DND-41 (cell line): ENCODE results near the gene C9orf50.
A peak's percentile ranks its signal among the peaks of the same experiment; 100 is the strongest.

Experiments used
- ATAC-seq: fragments of 200-7000 bp; cut with Tn5 transposase; 3 replicates; pipeline ENCODE4 v1.9.1; 2021; ENCODE audit warnings: low read depth; ENCODE audit not compliant: insufficient read depth
- DNase-seq: peaks from one replicate; pipeline ENCODE4 v3.0.0-alpha.2; 2020
- H2AFZ ChIP-seq: 2 replicates; pipeline ENCODE4 v1.6.0; 2012; ENCODE audit warnings: low read depth, low read length
- H3K27ac ChIP-seq: 2 replicates; pipeline ENCODE4 v1.5.1; 2012; ENCODE audit warnings: low read length, inconsistent platforms
- H3K27me3 ChIP-seq: fragments of 200-600 bp; sonication (generic); 2 replicates; pipeline ENCODE4 v1.6.0; 2012; ENCODE audit warnings: low read length, mild to moderate bottlenecking, inconsistent platforms; ENCODE audit not compliant: insufficient read depth, poor library complexity
- H3K36me3 ChIP-seq: 2 replicates; pipeline ENCODE4 v1.5.1; 2012; ENCODE audit warnings: low read length, inconsistent platforms; ENCODE audit not compliant: insufficient read depth
- H3K4me1 ChIP-seq: 2 replicates; pipeline ENCODE4 v1.5.1; 2012; ENCODE audit warnings: mild to moderate bottlenecking, low read length; ENCODE audit not compliant: insufficient read depth
- H3K4me2 ChIP-seq: 2 replicates; pipeline ENCODE4 v1.6.0; 2012; ENCODE audit warnings: mild to moderate bottlenecking, moderate library complexity, low read length, inconsistent platforms; ENCODE audit not compliant: insufficient read depth
- H3K4me3 ChIP-seq, 2 experiments: fragments of 200-600 bp in 1 of 2; shearing (Covaris generic) in 1 of 2; 2 replicates each; pipeline ENCODE4 v1.5.1; 2012 to 2016; ENCODE audit warnings: inconsistent platforms in 2 of 2, low read length in 2 of 2, mild to moderate bottlenecking in 2 of 2, low read depth in 1 of 2, moderate library complexity in 1 of 2
- H3K79me2 ChIP-seq: 2 replicates; pipeline ENCODE4 v1.6.0; 2012; ENCODE audit warnings: low read length, inconsistent platforms; ENCODE audit not compliant: insufficient read depth
- H3K9ac ChIP-seq: 2 replicates; pipeline ENCODE4 v1.6.0; 2012; ENCODE audit warnings: low read depth, mild to moderate bottlenecking, inconsistent platforms, low read length, moderate library complexity
- H3K9me3 ChIP-seq: 2 replicates; pipeline ENCODE4 v1.5.1; 2012; ENCODE audit warnings: low read length, moderate library complexity, mild to moderate bottlenecking, inconsistent platforms; ENCODE audit not compliant: insufficient read depth, severe bottlenecking
- H4K20me1 ChIP-seq: 2 replicates; pipeline ENCODE4 v1.6.0; 2012; ENCODE audit warnings: low read length; ENCODE audit not compliant: insufficient read depth
- EZH2 ChIP-seq: IDR thresholded peaks from 3 replicates; pipeline ENCODE4 v1.6.1; 2012; ENCODE audit warnings: borderline replicate concordance, low read depth, mild to moderate bottlenecking, moderate library complexity, low read length, inconsistent platforms; ENCODE audit not compliant: severe bottlenecking
- TF ChIP-seq, protein P1 (sequence below): IDR thresholded peaks from 2 replicates; pipeline ENCODE4 v1.5.1; 2012; ENCODE audit warnings: borderline replicate concordance, low read length, moderate library complexity, mild to moderate bottlenecking; ENCODE audit not compliant: poor library complexity, severe bottlenecking; ENCODE audit errors: extremely low read depth

C9orf50 gene

DNA sequence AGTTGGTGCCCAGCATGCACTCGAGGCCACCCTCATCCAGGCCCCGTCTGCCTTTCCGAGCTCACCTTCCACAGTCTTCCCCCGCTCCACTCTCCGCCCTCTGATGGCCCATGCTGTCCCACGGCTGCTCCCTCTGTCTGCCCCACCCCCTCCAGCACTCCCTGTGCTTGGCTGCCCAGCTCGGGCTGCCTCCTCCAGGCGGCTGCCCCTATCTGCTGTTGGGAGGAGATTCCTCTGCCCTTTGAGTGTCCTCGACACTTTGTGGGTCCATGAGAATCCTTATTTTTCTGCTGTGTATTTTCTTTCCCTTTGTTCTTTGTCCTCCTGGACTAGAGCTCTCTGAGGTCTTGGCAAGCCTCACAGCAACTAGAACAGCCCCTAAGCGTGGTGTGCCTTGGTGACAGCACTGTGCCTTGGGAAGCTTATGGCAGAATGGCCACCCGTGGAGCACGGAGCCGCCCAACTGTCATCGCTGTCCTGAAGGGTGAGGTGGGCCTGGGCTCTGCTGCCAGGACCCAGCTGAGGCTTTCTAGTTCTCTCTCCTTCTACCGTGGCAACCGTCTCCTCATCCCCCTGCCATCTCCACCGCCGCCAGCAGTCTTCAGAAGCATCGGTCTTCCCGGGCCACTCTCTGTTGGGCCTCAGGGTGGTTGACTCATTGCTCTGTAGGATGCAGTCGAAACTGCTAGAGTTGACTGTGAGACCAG, 10.2 kb upstream of the C9orf50 start:
- H3K9me3 ChIP-seq = no peaks in the 10 kb centered on the region
- ATAC-seq = no peak
- H2AFZ ChIP-seq = no peak overlapping the region
- peaks cover 28% of the 10 kb centered on the region for H3K4me1 ChIP-seq
- no peak for DNase-seq
- peaks cover 85% of the 10 kb centered on the region for H3K79me2 ChIP-seq
- H3K4me3 ChIP-seq = no peak overlapping the region
- H3K36me3 ChIP-seq = peaks cover 55% of the 10 kb centered on the region
- peaks cover 93% of the 10 kb centered on the region for H4K20me1 ChIP-seq
- H3K4me2 ChIP-seq = no peak overlapping the region
- no peak for TF ChIP-seq EZH2
- TF ChIP-seq, protein P1, sequence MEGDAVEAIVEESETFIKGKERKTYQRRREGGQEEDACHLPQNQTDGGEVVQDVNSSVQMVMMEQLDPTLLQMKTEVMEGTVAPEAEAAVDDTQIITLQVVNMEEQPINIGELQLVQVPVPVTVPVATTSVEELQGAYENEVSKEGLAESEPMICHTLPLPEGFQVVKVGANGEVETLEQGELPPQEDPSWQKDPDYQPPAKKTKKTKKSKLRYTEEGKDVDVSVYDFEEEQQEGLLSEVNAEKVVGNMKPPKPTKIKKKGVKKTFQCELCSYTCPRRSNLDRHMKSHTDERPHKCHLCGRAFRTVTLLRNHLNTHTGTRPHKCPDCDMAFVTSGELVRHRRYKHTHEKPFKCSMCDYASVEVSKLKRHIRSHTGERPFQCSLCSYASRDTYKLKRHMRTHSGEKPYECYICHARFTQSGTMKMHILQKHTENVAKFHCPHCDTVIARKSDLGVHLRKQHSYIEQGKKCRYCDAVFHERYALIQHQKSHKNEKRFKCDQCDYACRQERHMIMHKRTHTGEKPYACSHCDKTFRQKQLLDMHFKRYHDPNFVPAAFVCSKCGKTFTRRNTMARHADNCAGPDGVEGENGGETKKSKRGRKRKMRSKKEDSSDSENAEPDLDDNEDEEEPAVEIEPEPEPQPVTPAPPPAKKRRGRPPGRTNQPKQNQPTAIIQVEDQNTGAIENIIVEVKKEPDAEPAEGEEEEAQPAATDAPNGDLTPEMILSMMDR = no peak
- no peak overlapping the region for H3K9ac ChIP-seq
- no peak overlapping the region for H3K27ac ChIP-seq
- no peaks in the 10 kb centered on the region for H3K27me3 ChIP-seq

DNA sequence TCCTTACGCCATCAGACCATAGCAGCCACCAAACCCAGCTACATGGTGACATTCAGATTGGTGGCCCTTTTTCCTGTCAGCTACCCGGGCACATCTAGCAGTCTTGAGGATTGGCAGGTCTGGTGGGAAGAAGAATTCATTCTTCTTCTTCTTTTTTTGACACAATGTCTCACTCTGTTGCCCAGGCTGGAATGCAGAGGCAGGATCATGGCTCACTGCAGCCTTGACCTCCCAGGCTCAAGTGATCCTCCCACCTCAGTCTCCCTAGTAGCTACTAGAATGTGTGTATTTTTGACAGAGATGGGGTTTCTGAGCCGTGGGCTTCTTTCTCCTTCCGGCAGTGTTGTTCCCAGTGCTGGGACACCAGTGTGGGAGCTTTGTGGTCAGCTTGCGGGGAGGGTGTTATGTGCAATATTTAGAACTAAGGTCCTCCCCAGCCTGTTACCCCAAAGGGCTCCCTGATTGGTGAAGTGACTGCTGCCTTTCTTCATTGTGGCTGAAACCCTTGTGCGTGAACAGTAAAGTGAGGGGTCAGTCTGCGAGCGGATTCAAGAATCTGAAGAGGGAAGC, 8.4 kb upstream of the C9orf50 start:
- Histone ChIP-seq H2AFZ (no peak overlapping the region), H3K27ac (no peak overlapping the region), H3K9ac (no peak overlapping the region), H3K4me3 (no peak overlapping the region), H3K27me3 (no peaks in the 10 kb centered on the region), H3K4me2 (0 out of 2 replicates have a peak overlapping the region, but pooled peaks have one; percentile 98), H3K9me3 (no peaks in the 10 kb centered on the region), H3K4me1 (peaks cover 41% of the 10 kb centered on the region), H4K20me1 (peaks cover 80% of the 10 kb centered on the region), H3K36me3 (peaks cover 41% of the 10 kb centered on the region), H3K79me2 (peaks cover 83% of the 10 kb centered on the region)
- ATAC-seq (no peak), DNase-seq (no peak)
- TF ChIP-seq, protein P1 = no peak
- TF ChIP-seq EZH2 = no peak

DNA sequence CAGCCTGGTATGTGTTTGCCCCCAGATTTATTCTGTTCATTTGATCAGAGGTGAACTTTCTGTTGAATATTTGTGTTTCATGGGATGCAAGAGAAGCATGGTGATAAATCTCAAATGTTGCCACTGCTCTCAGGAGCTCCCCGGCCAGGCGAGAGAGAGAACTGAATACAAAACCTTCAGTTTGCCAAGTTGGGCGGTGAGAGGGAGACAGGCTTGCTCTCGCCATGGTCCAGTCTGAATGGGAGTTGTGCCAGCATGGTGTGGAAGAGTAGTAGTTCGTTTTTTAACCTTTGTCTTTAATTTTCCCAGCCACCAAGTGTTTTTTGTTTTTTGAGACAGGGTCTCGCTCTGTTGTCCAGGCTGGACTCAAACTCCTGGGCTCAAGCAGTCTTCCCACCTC, 7.8 kb upstream of the C9orf50 start:
- Histone ChIP-seq H3K27me3 (no peaks in the 10 kb centered on the region), H3K36me3 (peaks cover 35% of the 10 kb centered on the region), H3K9me3 (no peaks in the 10 kb centered on the region), H3K4me2 (peak overlapping the region; percentile 98; the same call in 1 of the 2 replicates), H4K20me1 (peaks cover 74% of the 10 kb centered on the region), H3K27ac (no peak overlapping the region), H3K9ac (no peak overlapping the region), H3K4me1 (peaks cover 46% of the 10 kb centered on the region), H2AFZ (no peak overlapping the region), H3K79me2 (peaks cover 78% of the 10 kb centered on the region), H3K4me3 (no peak overlapping the region)
- DNase-seq = no peak
- no peak for ATAC-seq
- TF ChIP-seq EZH2 = no peak
- TF ChIP-seq, protein P1 = no peak
